Body of pancreas (tissue), 4 donors: ENCODE results near the gene BEAN1.
A peak's percentile ranks its signal among the peaks of the same experiment; 100 is the strongest.

Source experiments
- CTCF ChIP-seq, 7 experiments: fragments of 450-650 bp in 4 of 7; fragments of 200-600 bp in 3 of 7; sonication (generic) in 3 of 7; IDR thresholded peaks; one replicate each; pipeline ENCODE4 v1.5.1; 2016 to 2019; ENCODE audit warnings: antibody characterized with exemption in 7 of 7
- POLR2A ChIP-seq, 3 donors: fragments of 450-650 bp; IDR thresholded peaks; one replicate each; pipeline ENCODE4 v1.6.1; 2016; ENCODE audit warnings: antibody characterized with exemption in 3 of 3, mild to moderate bottlenecking in 2 of 3

DNA sequence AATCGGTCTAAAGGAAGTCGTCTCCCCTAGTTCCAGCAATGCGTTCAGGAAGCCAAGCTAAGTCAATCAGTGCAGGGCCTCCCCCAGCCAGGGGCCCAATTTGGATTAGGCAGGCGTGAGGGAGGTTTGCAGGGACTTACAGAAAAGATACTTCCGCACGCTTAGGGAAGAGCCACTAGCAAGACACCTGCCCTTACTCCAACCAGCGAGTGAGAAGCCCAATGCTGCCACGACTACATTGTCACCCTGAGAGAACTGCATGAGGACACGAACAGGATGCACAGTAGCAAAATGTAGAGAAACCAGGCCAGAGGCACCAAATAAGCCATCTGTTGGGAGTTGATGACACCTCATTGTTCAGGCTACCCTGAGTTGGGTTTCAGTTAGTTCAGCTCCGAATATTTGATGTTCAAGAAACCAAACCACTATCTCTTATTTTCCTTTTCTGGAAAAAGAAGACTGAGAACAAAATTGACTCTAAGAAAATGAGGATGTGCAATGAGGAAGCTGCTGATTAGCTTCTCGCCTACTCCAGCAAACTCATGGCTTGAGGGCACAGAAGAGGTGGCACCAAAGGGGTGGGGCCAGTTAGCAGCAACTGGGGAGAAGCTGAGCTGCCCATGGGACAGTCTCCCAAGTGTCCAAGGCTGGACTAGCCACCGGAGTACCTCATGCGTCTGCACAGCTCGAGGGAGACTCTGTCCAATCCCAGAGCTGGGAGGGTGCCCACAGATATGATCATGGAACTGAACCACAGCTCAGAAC is 93.5 kb downstream of the BEAN1 start:
- TF ChIP-seq CTCF (IDR thresholded peaks at IDR 0.05): no peak
- peak in 1 of 3 donors; percentile 37 for TF ChIP-seq POLR2A (IDR thresholded peaks at IDR 0.05)
